Islet of Langerhans (tissue), 1 donor: Measurements from ENCODE around the gene GIGYF1.
"Not testable (repeated sequence)": the region's sequence is repeated elsewhere in the genome, so short reads cannot be mapped to it uniquely, and the experiment has no call there.

ENCODE experiments used
- FAIRE-seq: peaks from one replicate; lab custom pipeline; 2011; peaks lifted over from hg19 to GRCh38; lab: Jason Lieb, UNC

The GIGYF1 gene

GRCh38 chr7:100694098-100694745 lies at the start of gene GIGYF1:
TSS of gene GIGYF1 (minus strand) at chr7:100694250. CDS start at chr7:100688238, 6,012 bp downstream.
- no peak for FAIRE-seq

- no peak for FAIRE-seq
Measured at GRCh38 chr7:100739934-100740333, 45.9 kb upstream of the GIGYF1 start.

- FAIRE-seq = no peak
Measured at GRCh38 chr7:100736671-100737070, 42.6 kb upstream of the GIGYF1 start.

GRCh38 chr7:100735730-100736129 lies 41.7 kb upstream of the GIGYF1 start:
- no peak for FAIRE-seq

- no peak for FAIRE-seq
Measured at GRCh38 chr7:100731937-100732636, 38.0 kb upstream of the GIGYF1 start.

- no peak for FAIRE-seq
Measured at GRCh38 chr7:100730136-100730800, 36.2 kb upstream of the GIGYF1 start.

GRCh38 chr7:100728196-100728595 lies 34.1 kb upstream of the GIGYF1 start:
- FAIRE-seq = no peak

GRCh38 chr7:100726996-100727761 lies 33.1 kb upstream of the GIGYF1 start:
- no peak for FAIRE-seq

- not testable (repeated sequence) for FAIRE-seq
Measured at GRCh38 chr7:100724364-100724763, 30.3 kb upstream of the GIGYF1 start.

- FAIRE-seq = no peak
Measured at GRCh38 chr7:100723732-100724275, 29.8 kb upstream of the GIGYF1 start.

GRCh38 chr7:100722480-100723212 lies 28.6 kb upstream of the GIGYF1 start:
- FAIRE-seq = no peak

GRCh38 chr7:100721505-100721812 lies 27.4 kb upstream of the GIGYF1 start:
- no peak for FAIRE-seq

- FAIRE-seq = no peak
Measured at GRCh38 chr7:100720671-100721504, 26.8 kb upstream of the GIGYF1 start.

- FAIRE-seq = no peak
Measured at GRCh38 chr7:100720279-100720670, 26.2 kb upstream of the GIGYF1 start, which contains the start of gene EPO. TSS of gene EPO (plus strand) at chr7:100720468. CDS start at chr7:100720981, 513 bp downstream.

- no peak for FAIRE-seq
Measured at GRCh38 chr7:100719523-100720278, 25.7 kb upstream of the GIGYF1 start.

- FAIRE-seq = not testable (repeated sequence)
Measured at GRCh38 chr7:100717073-100717472, 23.0 kb upstream of the GIGYF1 start.

GRCh38 chr7:100714725-100715124 lies 20.7 kb upstream of the GIGYF1 start:
- no peak for FAIRE-seq

- FAIRE-seq = no peak
Measured at GRCh38 chr7:100711369-100711768, 17.3 kb upstream of the GIGYF1 start.

- FAIRE-seq = no peak
Measured at GRCh38 chr7:100710452-100710851, 16.4 kb upstream of the GIGYF1 start.

GRCh38 chr7:100708395-100708794 lies 14.3 kb upstream of the GIGYF1 start:
- FAIRE-seq = no peak
